ENCODE data around the gene PA2G4.

The PA2G4 gene

DNA sequence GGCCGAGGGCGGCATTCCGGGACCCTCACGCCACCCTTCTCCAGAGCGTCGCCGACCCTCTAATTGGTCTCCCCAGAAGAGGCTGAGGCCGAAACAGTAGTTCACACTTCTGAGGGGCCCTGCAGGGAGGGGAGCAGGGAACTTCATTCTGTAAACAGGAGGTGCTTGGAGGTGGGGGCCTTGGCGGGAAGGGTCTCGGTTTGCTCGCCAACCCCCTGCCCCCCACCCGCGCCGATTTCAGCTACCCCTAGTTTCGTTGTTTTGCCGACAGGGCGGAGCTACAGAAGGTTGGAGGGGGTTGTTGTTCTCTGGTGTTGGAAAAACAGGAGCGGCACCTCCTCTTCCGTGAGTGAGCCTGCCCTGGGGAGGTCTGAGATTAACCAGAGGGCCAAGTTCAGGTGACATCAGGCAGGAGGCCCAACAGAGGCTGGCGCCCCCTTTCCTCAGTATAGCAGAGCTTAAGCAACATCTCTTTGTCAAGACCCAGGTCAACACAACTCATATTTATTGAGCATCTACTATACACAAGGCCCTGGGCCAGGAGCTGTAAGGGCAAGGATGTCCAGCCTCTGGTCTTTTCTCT, 23.7 kb upstream of the PA2G4 start:
- peaks cover 25% of the 10 kb centered on the region for H3K27me3 ChIP-seq (ENCODE audit: control insufficient read depth, insufficient read depth, low read length, poor library complexity, severe bottlenecking)

DNA sequence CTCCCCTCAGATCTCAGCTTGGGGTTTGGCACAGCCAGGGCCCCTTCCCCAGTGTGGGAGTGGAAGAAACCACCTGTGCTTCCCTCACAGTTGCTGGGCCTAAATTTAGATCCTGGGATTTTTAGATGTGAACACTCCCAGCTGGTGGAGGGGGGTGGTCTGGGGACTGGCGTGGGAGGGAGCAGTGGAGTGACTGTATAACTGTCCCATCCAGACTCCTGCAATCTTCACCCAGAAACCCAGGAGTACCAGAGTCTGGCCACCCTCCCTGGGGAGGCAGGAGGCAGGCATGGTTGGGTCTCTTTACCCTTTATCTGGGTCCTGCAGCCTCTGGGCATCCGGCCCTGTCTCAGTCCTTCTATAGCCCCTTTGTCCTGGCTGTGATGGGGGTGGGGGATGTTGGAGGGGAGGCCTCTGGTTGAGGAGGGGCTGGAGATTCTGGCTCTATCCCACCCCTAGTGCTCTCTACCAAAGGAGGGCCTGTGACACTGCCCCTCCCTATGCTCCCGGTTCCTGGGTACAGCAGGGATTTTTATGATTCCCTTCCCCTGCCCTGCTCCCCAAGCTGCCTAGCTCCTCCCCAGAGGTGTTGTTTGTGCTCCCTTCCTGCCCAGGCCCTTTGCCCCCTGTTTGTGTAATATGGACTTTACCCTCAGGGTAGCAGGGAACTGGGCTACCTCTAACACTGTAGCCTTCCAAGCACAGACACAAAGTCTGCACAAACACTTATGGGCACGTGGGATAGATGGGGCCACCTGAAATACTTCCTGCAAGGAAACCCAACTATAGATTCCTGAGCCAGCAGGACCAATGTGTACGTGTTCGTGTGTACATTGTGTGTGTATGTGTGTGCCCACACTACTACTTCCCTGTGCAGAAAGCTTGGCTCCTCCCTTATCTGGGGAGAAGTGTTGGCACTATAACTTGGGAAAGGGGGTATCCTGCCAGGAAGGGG, 22.7 kb upstream of the PA2G4 start:
- Histone ChIP-seq H3K27ac (ENCODE audit: insufficient read depth, low read depth, low read length, poor library complexity, severe bottlenecking) (no peak overlapping the region), H3K9me3 (ENCODE audit: control insufficient read depth, low read length) (no peaks in the 10 kb centered on the region), H3K4me3 (ENCODE audit: insufficient read depth, low read depth, low read length) (peak overlapping the region; percentile 44), H3K36me3 (ENCODE audit: control insufficient read depth, insufficient read depth, low read length) (no peaks in the 10 kb centered on the region), H3K4me1 (ENCODE audit: control insufficient read depth, insufficient read depth, low read length) (peaks cover 5% of the 10 kb centered on the region), H3K27me3 (ENCODE audit: control insufficient read depth, insufficient read depth, low read length, poor library complexity, severe bottlenecking) (peaks cover 25% of the 10 kb centered on the region)
- WGBS, 2 experiments, result 68 to 69% methylated on average over 6 of the region's 6 CpGs

More for the DNA sequence above, 23.7 kb upstream of the PA2G4 start:
- WGBS, 2 experiments, result 4 to 6% methylated on average over 19 to 20 of the region's 20 CpGs
- H3K4me3 ChIP-seq (ENCODE audit: insufficient read depth, low read depth, low read length), result peak overlapping the region; percentile 44
- H3K27ac ChIP-seq (ENCODE audit: insufficient read depth, low read depth, low read length, poor library complexity, severe bottlenecking), result no peak overlapping the region
- peaks cover 5% of the 10 kb centered on the region for H3K4me1 ChIP-seq (ENCODE audit: control insufficient read depth, insufficient read depth, low read length)
- H3K36me3 ChIP-seq (ENCODE audit: control insufficient read depth, insufficient read depth, low read length), result no peaks in the 10 kb centered on the region
- H3K9me3 ChIP-seq (ENCODE audit: control insufficient read depth, low read length), result no peaks in the 10 kb centered on the region

DNA sequence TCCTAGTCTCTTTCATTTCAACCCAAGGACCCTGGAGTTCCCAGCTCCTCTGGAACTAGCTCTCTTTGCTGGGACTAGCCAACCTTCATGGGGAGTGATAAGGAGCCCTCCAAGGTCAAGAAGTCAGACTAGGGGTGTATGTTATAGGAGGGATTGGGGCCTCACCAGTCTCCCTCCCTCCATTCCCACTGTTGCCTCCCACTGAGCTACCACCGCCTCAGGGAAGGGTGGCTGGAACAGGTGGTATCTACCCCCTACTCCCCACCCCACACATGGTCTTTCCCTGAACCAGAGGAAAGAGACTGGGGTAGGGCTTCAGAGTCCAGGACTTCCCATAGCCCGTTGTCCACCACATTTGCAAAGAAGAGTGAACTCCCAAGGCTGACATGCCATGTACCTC, 22.0 kb upstream of the PA2G4 start:
- Histone ChIP-seq H3K4me1 (ENCODE audit: control insufficient read depth, insufficient read depth, low read length) (peaks cover 5% of the 10 kb centered on the region), H3K27me3 (ENCODE audit: control insufficient read depth, insufficient read depth, low read length, poor library complexity, severe bottlenecking) (peaks cover 25% of the 10 kb centered on the region), H3K36me3 (ENCODE audit: control insufficient read depth, insufficient read depth, low read length) (no peaks in the 10 kb centered on the region), H3K27ac (ENCODE audit: insufficient read depth, low read depth, low read length, poor library complexity, severe bottlenecking) (peak overlapping the region; percentile 5), H3K9me3 (ENCODE audit: control insufficient read depth, low read length) (no peaks in the 10 kb centered on the region), H3K4me3 (ENCODE audit: insufficient read depth, low read depth, low read length) (no peak overlapping the region)
- WGBS, 2 experiments, result 80 to 90% methylated on average over 2 of the region's 2 CpGs

DNA sequence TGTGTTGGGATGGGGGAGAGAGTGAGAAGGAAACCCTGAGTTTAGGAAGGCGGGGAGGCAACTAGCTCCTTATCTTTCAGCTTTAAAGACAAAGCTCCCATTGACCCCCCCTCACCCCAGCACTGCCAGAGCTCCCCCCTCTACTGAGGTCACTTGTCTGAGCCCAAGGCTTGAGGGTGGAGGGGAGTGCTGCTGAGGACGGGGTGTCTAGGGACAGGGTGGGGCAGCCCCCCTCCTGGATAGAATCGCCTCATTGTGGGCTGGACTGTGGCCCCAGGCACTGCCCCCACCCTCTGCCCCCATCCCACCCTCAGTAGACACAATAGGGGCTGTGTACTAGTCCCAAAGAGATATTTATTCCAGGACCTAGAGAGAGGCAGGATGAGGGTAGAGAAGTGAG, 21.4 kb upstream of the PA2G4 start:
- 84 to 89% methylated on average over 2 of the region's 3 CpGs for WGBS, 2 experiments
- Histone ChIP-seq H3K36me3 (ENCODE audit: control insufficient read depth, insufficient read depth, low read length) (no peaks in the 10 kb centered on the region), H3K27me3 (ENCODE audit: control insufficient read depth, insufficient read depth, low read length, poor library complexity, severe bottlenecking) (peaks cover 25% of the 10 kb centered on the region), H3K4me3 (ENCODE audit: insufficient read depth, low read depth, low read length) (no peak overlapping the region), H3K9me3 (ENCODE audit: control insufficient read depth, low read length) (no peaks in the 10 kb centered on the region), H3K4me1 (ENCODE audit: control insufficient read depth, insufficient read depth, low read length) (peaks cover 5% of the 10 kb centered on the region), H3K27ac (ENCODE audit: insufficient read depth, low read depth, low read length, poor library complexity, severe bottlenecking) (peak overlapping the region; percentile 5)

DNA sequence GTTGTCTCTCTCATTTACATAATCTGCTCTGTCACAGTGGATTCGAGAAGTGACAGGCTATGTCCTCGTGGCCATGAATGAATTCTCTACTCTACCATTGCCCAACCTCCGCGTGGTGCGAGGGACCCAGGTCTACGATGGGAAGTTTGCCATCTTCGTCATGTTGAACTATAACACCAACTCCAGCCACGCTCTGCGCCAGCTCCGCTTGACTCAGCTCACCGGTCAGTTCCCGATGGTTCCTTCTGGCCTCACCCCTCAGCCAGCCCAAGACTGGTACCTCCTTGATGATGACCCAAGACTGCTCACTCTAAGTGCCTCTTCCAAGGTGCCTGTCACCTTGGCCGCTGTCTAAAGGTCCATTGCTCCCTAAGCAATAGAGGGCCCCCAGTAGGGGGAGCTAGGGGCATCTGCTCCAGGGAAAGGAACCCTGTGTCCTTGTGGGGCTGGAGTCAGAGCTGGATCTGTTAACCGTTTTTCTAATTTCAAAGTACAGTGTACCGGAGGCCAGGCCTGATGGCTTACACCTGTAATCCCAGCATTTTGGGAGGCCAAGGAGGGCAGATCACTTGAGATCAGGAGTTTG, 19.3 kb upstream of the PA2G4 start:
- peaks cover 5% of the 10 kb centered on the region for H3K4me1 ChIP-seq (ENCODE audit: control insufficient read depth, insufficient read depth, low read length)
- H3K36me3 ChIP-seq (ENCODE audit: control insufficient read depth, insufficient read depth, low read length), result no peaks in the 10 kb centered on the region
- peaks cover 15% of the 10 kb centered on the region for H3K27me3 ChIP-seq (ENCODE audit: control insufficient read depth, insufficient read depth, low read length, poor library complexity, severe bottlenecking)
- no peak overlapping the region for H3K27ac ChIP-seq (ENCODE audit: insufficient read depth, low read depth, low read length, poor library complexity, severe bottlenecking)
- no peak overlapping the region for H3K4me3 ChIP-seq (ENCODE audit: insufficient read depth, low read depth, low read length)
- 92% methylated on average over 15 of the region's 15 CpGs for WGBS, 2 experiments
- no peaks in the 10 kb centered on the region for H3K9me3 ChIP-seq (ENCODE audit: control insufficient read depth, low read length)

DNA sequence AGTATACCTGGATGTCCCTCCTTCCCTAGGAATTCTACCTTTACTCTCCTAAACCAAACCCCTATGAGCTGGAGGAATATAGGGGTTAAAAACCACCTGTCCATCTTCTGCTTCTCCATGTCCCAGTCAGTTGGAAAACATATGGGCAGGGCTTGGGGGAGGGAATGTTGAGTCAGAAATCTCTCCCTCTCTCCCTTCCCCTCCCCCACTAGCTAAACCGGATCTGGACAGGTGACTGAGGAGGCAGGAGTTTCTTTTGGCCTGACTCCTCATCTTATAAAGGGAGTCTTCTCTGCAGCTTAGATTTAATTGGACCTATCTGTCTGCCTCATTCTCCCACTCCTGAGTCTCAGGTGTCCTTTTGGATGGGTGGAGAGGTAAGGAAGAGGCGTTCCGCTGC, 18.3 kb upstream of the PA2G4 start:
- Histone ChIP-seq H3K36me3 (ENCODE audit: control insufficient read depth, insufficient read depth, low read length) (no peaks in the 10 kb centered on the region), H3K4me1 (ENCODE audit: control insufficient read depth, insufficient read depth, low read length) (peaks cover 5% of the 10 kb centered on the region), H3K9me3 (ENCODE audit: control insufficient read depth, low read length) (no peaks in the 10 kb centered on the region), H3K27ac (ENCODE audit: insufficient read depth, low read depth, low read length, poor library complexity, severe bottlenecking) (no peak overlapping the region), H3K27me3 (ENCODE audit: control insufficient read depth, insufficient read depth, low read length, poor library complexity, severe bottlenecking) (peaks cover 4% of the 10 kb centered on the region), H3K4me3 (ENCODE audit: insufficient read depth, low read depth, low read length) (no peak overlapping the region)
- WGBS, 2 experiments, result 94 to 97% methylated on average over 3 of the region's 3 CpGs

DNA sequence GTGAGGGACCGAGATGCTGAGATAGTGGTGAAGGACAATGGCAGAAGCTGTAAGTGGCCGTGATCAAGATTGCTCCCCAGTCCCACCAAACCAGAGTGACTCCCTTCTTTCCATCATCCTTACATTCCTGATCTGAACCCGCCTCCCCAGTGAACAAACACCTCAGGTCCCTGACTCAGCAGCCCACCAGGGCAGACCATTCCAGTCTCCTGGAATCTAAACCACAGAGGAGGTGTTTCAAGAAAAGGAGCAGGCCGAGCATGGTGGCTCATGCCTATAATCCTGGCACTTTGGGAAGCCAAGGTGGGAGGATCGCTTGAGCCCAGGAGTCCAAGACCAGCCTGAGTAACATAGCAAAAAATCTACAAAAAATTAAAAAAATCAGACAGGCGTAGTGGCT, 17.8 kb upstream of the PA2G4 start:
- no peaks in the 10 kb centered on the region for H3K9me3 ChIP-seq (ENCODE audit: control insufficient read depth, low read length)
- no peaks in the 10 kb centered on the region for H3K27me3 ChIP-seq (ENCODE audit: control insufficient read depth, insufficient read depth, low read length, poor library complexity, severe bottlenecking)
- H3K36me3 ChIP-seq (ENCODE audit: control insufficient read depth, insufficient read depth, low read length), result no peaks in the 10 kb centered on the region
- H3K27ac ChIP-seq (ENCODE audit: insufficient read depth, low read depth, low read length, poor library complexity, severe bottlenecking), result no peak overlapping the region
- 76 to 77% methylated on average over 6 of the region's 6 CpGs for WGBS, 2 experiments
- H3K4me1 ChIP-seq (ENCODE audit: control insufficient read depth, insufficient read depth, low read length), result peaks cover 5% of the 10 kb centered on the region
- H3K4me3 ChIP-seq (ENCODE audit: insufficient read depth, low read depth, low read length), result no peak overlapping the region

DNA sequence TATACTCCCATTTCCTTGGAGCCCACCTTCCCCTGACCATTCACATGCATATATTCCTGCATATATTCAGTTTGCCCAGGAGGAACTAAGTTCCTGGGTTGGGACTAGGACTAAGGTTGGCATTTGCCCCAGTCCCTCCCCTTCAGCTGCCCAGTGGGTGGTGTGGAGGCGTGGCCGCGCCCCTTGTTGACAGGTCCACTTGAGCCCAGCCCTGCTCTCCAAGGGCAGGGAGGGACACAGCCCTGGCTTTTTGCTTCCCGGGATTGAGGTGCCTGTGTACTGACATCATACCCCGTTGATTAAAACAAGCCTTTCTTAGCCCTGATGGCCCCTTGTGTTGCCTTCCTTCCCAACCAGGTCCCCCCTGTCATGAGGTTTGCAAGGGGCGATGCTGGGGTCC, 17.1 kb upstream of the PA2G4 start:
- no peak overlapping the region for H3K4me3 ChIP-seq (ENCODE audit: insufficient read depth, low read depth, low read length)
- 89 to 90% methylated on average over 6 of the region's 6 CpGs for WGBS, 2 experiments
- H3K36me3 ChIP-seq (ENCODE audit: control insufficient read depth, insufficient read depth, low read length), result no peaks in the 10 kb centered on the region
- H3K9me3 ChIP-seq (ENCODE audit: control insufficient read depth, low read length), result no peaks in the 10 kb centered on the region
- H3K4me1 ChIP-seq (ENCODE audit: control insufficient read depth, insufficient read depth, low read length), result no peaks in the 10 kb centered on the region
- no peak overlapping the region for H3K27ac ChIP-seq (ENCODE audit: insufficient read depth, low read depth, low read length, poor library complexity, severe bottlenecking)
- no peaks in the 10 kb centered on the region for H3K27me3 ChIP-seq (ENCODE audit: control insufficient read depth, insufficient read depth, low read length, poor library complexity, severe bottlenecking)

DNA sequence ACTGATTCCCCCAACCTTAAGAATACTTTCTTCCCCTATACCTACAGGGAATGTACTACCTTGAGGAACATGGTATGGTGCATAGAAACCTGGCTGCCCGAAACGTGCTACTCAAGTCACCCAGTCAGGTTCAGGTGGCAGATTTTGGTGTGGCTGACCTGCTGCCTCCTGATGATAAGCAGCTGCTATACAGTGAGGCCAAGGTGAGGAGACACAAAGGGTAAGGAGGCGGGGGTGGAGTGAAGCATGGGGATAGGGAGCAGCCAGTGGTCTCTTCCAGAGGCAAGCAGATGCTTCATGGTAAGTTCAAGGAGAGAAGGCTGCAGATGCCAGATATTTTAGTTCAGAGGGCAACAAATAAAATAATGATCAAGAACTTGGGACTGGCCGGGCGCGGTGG, 6.6 kb upstream of the PA2G4 start:
- WGBS, 2 experiments, result 94 to 97% methylated on average over 6 of the region's 6 CpGs
- Histone ChIP-seq H3K4me3 (ENCODE audit: insufficient read depth, low read depth, low read length) (no peak overlapping the region), H3K9me3 (ENCODE audit: control insufficient read depth, low read length) (no peaks in the 10 kb centered on the region), H3K36me3 (ENCODE audit: control insufficient read depth, insufficient read depth, low read length) (no peaks in the 10 kb centered on the region), H3K27ac (ENCODE audit: insufficient read depth, low read depth, low read length, poor library complexity, severe bottlenecking) (no peak overlapping the region), H3K27me3 (ENCODE audit: control insufficient read depth, insufficient read depth, low read length, poor library complexity, severe bottlenecking) (no peaks in the 10 kb centered on the region), H3K4me1 (ENCODE audit: control insufficient read depth, insufficient read depth, low read length) (no peaks in the 10 kb centered on the region)

DNA sequence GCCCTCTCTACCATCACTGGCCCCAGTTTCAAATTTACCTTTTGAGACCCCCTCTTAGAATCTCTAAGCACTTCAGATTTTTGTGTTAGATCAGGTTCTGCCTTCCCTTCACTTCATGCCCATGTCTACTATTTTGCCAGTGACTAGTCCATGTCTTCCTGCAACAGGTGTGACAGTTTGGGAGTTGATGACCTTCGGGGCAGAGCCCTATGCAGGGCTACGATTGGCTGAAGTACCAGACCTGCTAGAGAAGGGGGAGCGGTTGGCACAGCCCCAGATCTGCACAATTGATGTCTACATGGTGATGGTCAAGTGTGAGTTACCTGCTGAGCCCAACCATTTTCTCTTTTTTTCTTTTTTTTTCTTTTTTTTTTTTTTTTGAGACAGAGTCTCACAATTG, 5.8 kb upstream of the PA2G4 start:
- no peak overlapping the region for H3K4me3 ChIP-seq (ENCODE audit: insufficient read depth, low read depth, low read length)
- H3K27ac ChIP-seq (ENCODE audit: insufficient read depth, low read depth, low read length, poor library complexity, severe bottlenecking), result no peak overlapping the region
- no peaks in the 10 kb centered on the region for H3K27me3 ChIP-seq (ENCODE audit: control insufficient read depth, insufficient read depth, low read length, poor library complexity, severe bottlenecking)
- H3K9me3 ChIP-seq (ENCODE audit: control insufficient read depth, low read length), result no peaks in the 10 kb centered on the region
- H3K36me3 ChIP-seq (ENCODE audit: control insufficient read depth, insufficient read depth, low read length), result no peaks in the 10 kb centered on the region
- WGBS, 2 experiments, result 91 to 96% methylated on average over 3 of the region's 3 CpGs
- no peaks in the 10 kb centered on the region for H3K4me1 ChIP-seq (ENCODE audit: control insufficient read depth, insufficient read depth, low read length)

Data from ectodermal cell (in vitro differentiated cells).